ENCODE measurements around the gene KLRF2. TPM values are rescaled to one million over a fixed set of nuclear protein-coding genes. Genes with fewer than 3 reads are reported as not detected.

The KLRF2 gene
- total RNA-seq, 2 donors from 2014 or later: not detected

- Histone ChIP-seq H3K36me3 (ENCODE audit: control insufficient read depth, insufficient read depth, low read length) (no peaks in the 10 kb centered on the region), H3K4me3 (ENCODE audit: low read length) (no peak overlapping the region), H3K9me3 (ENCODE audit: control insufficient read depth, low read length) (peaks cover 5% of the 10 kb centered on the region), H3K27ac (ENCODE audit: low read depth, low read length) (no peak overlapping the region), H3K27me3 (ENCODE audit: control insufficient read depth, insufficient read depth, low read length, poor library complexity, severe bottlenecking) (no peaks in the 10 kb centered on the region), H3K4me1 (ENCODE audit: control insufficient read depth, insufficient read depth, low read length) (no peaks in the 10 kb centered on the region), H3K9ac (ENCODE audit: extremely low read depth, low read length, poor library complexity, severe bottlenecking) (no peak overlapping the region)
- no peak overlapping the region for H3K4me3 Mint-ChIP-seq
- peaks cover 3% of the 10 kb centered on the region for H3K4me1 Mint-ChIP-seq
- peaks cover 2% of the 10 kb centered on the region for H3K36me3 Mint-ChIP-seq (ENCODE audit: low read depth)
- no peaks in the 10 kb centered on the region for H3K27me3 Mint-ChIP-seq (ENCODE audit: insufficient read depth)
- peaks cover 20% of the 10 kb centered on the region for H3K9me3 Mint-ChIP-seq
- no peak overlapping the region for H3K27ac Mint-ChIP-seq
- WGBS, 2 experiments (ENCODE audit: insufficient coverage in 1 of 2, insufficient read length in 1 of 2): 90% methylated on average over 2 of the region's 2 CpGs; no CpG with 5 or more reads in 1 of the 2 experiments
- DNase-seq: no peak
- no peak for TF ChIP-seq CTCF (conservative IDR thresholded peaks at IDR 0.05)
Measured at GRCh38 chr12:9899209-9899608, 17.9 kb downstream of the KLRF2 start.

GRCh38 chr12:9900930-9901329, 19.6 kb downstream of the KLRF2 start:
- DNase-seq: no peak
- no peak overlapping the region for H3K4me3 ChIP-seq (ENCODE audit: low read length)
- Mint-ChIP-seq H3K27me3 (ENCODE audit: insufficient read depth) (no peaks in the 10 kb centered on the region), H3K36me3 (ENCODE audit: low read depth) (peaks cover 2% of the 10 kb centered on the region), H3K27ac (no peak overlapping the region), H3K4me3 (no peak overlapping the region), H3K9me3 (peaks cover 25% of the 10 kb centered on the region), H3K4me1 (peaks cover 1% of the 10 kb centered on the region)
- no peaks in the 10 kb centered on the region for H3K27me3 ChIP-seq (ENCODE audit: control insufficient read depth, insufficient read depth, low read length, poor library complexity, severe bottlenecking)
- H3K9me3 ChIP-seq (ENCODE audit: control insufficient read depth, low read length): peaks cover 5% of the 10 kb centered on the region
- H3K4me1 ChIP-seq (ENCODE audit: control insufficient read depth, insufficient read depth, low read length): no peaks in the 10 kb centered on the region
- 57 to 95% methylated on average over 1 to 2 of the region's 2 CpGs for WGBS, 2 experiments (ENCODE audit: insufficient coverage in 1 of 2, insufficient read length in 1 of 2)
- H3K27ac ChIP-seq (ENCODE audit: low read depth, low read length): no peak overlapping the region
- no peak for TF ChIP-seq CTCF (conservative IDR thresholded peaks at IDR 0.05)
- no peak overlapping the region for H3K9ac ChIP-seq (ENCODE audit: extremely low read depth, low read length, poor library complexity, severe bottlenecking)
- no peaks in the 10 kb centered on the region for H3K36me3 ChIP-seq (ENCODE audit: control insufficient read depth, insufficient read depth, low read length)

- Histone ChIP-seq H3K27ac (ENCODE audit: low read depth, low read length) (no peak overlapping the region), H3K36me3 (ENCODE audit: control insufficient read depth, insufficient read depth, low read length) (no peaks in the 10 kb centered on the region)
Measured at GRCh38 chr12:9902539-9903228, 21.4 kb downstream of the KLRF2 start.

More at GRCh38 chr12:9902539-9903228, 21.4 kb downstream of the KLRF2 start:
- Histone ChIP-seq H3K9me3 (ENCODE audit: control insufficient read depth, low read length) (peaks cover 5% of the 10 kb centered on the region), H3K4me3 (ENCODE audit: low read length) (no peak overlapping the region), H3K27me3 (ENCODE audit: control insufficient read depth, insufficient read depth, low read length, poor library complexity, severe bottlenecking) (no peaks in the 10 kb centered on the region), H3K4me1 (ENCODE audit: control insufficient read depth, insufficient read depth, low read length) (no peaks in the 10 kb centered on the region), H3K9ac (ENCODE audit: extremely low read depth, low read length, poor library complexity, severe bottlenecking) (no peak overlapping the region)
- no peaks in the 10 kb centered on the region for H3K27me3 Mint-ChIP-seq (ENCODE audit: insufficient read depth)
- no peak for DNase-seq
- peaks cover 1% of the 10 kb centered on the region for H3K4me1 Mint-ChIP-seq
- peaks cover 25% of the 10 kb centered on the region for H3K9me3 Mint-ChIP-seq
- H3K36me3 Mint-ChIP-seq (ENCODE audit: low read depth): peaks cover 2% of the 10 kb centered on the region
- H3K4me3 Mint-ChIP-seq: no peak overlapping the region
- TF ChIP-seq CTCF (conservative IDR thresholded peaks at IDR 0.05): no peak
- WGBS, 2 experiments (ENCODE audit: insufficient coverage in 1 of 2, insufficient read length in 1 of 2): 92% methylated on average over 4 to 7 of the region's 7 CpGs
- no peak overlapping the region for H3K27ac Mint-ChIP-seq
